A549 treated with CpdA at 1 μM for 4 hours (cell line): Measurements from ENCODE around the gene DYRK1B. TPM values are rescaled to one million over a fixed set of nuclear protein-coding genes. Genes with fewer than 3 reads are reported as not detected.

Source experiments
- total RNA-seq: library from RNA; stranded (reverse); fragments of 200-300 nt; extraction: Qiagen RNA extraction; gene quantifications from 5 replicates; pipeline ENCODE4 v1.2.3, GENCODE V29; 2022; ENCODE audit warnings: low read depth

Gene DYRK1B
- 18.3 to 26.0 TPM (median 23.3 TPM) in 5 replicates for total RNA-seq

GRCh38 chr19:39833464-39834286, at the start of gene DYRK1B:
DYRK1B (minus strand) TSS chr19:39834162; CDS start chr19:39831867, 2,295 bp downstream.

GRCh38 chr19:39845933-39846677, 12.1 kb upstream of the DYRK1B start, which contains the start of gene FBL:
FBL (minus strand) TSS chr19:39846379; CDS start chr19:39846300, 79 bp downstream.

GRCh38 chr19:39778763-39779162, 55.2 kb downstream of the DYRK1B start, which contains the start of gene LEUTX:
LEUTX (plus strand) TSS chr19:39778854; CDS start chr19:39778921, 67 bp downstream.

Other genes with a start within 250 kb of the DYRK1B start
- not detected in 5 replicates for gene LGALS13, start 231.6 kb downstream of the DYRK1B start, total RNA-seq
- not detected in 5 replicates for gene LGALS16, start 178.2 kb downstream of the DYRK1B start, total RNA-seq
- not detected in 5 replicates for gene LGALS14, start 129.7 kb downstream of the DYRK1B start, total RNA-seq
- not detected in 5 replicates for gene CLC, start 96.1 kb downstream of the DYRK1B start, total RNA-seq
- not detected in 5 replicates for gene LEUTX, start 55.3 kb downstream of the DYRK1B start, total RNA-seq
- 587 to 784 TPM (median 713 TPM) in 5 replicates for gene FBL, start 12.2 kb upstream of the DYRK1B start, total RNA-seq
- gene FCGBP, start 100.5 kb upstream of the DYRK1B start, total RNA-seq, result 0.49 to 1.1 TPM (median 0.99 TPM) in 5 replicates
- gene PSMC4, start 137.0 kb upstream of the DYRK1B start, total RNA-seq, result 277 to 306 TPM (median 291 TPM) in 5 replicates
- 2.0 to 3.1 TPM (median 2.4 TPM) in 5 replicates for gene ZNF546, start 162.9 kb upstream of the DYRK1B start, total RNA-seq
- gene ZNF780B, start 222.1 kb upstream of the DYRK1B start, total RNA-seq, result 5.1 to 7.6 TPM (median 5.8 TPM) in 5 replicates